D721Med (cell line): ENCODE results near the gene SLC22A3.
"Not testable (repeated sequence)": the region's sequence is repeated elsewhere in the genome, so short reads cannot be mapped to it uniquely, and the experiment has no call there.

Experiments used
- DNase-seq: peaks from one replicate; pipeline ENCODE4 v3.0.0; 2011; ENCODE audit warnings: low spot score; ENCODE audit not compliant: insufficient read length
- FAIRE-seq: peaks from 2 replicates; lab custom pipeline; 2011; peaks lifted over from hg19 to GRCh38; lab: Jason Lieb, UNC
- TF ChIP-seq, protein P1 (sequence below): IDR thresholded peaks from 2 replicates; pipeline ENCODE4 v1.5.1; 2012; ENCODE audit warnings: mild to moderate bottlenecking, control low read depth; ENCODE audit not compliant: insufficient read depth; ENCODE audit errors: missing control alignments

SLC22A3 gene, protein sequence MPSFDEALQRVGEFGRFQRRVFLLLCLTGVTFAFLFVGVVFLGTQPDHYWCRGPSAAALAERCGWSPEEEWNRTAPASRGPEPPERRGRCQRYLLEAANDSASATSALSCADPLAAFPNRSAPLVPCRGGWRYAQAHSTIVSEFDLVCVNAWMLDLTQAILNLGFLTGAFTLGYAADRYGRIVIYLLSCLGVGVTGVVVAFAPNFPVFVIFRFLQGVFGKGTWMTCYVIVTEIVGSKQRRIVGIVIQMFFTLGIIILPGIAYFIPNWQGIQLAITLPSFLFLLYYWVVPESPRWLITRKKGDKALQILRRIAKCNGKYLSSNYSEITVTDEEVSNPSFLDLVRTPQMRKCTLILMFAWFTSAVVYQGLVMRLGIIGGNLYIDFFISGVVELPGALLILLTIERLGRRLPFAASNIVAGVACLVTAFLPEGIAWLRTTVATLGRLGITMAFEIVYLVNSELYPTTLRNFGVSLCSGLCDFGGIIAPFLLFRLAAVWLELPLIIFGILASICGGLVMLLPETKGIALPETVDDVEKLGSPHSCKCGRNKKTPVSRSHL

DNA sequence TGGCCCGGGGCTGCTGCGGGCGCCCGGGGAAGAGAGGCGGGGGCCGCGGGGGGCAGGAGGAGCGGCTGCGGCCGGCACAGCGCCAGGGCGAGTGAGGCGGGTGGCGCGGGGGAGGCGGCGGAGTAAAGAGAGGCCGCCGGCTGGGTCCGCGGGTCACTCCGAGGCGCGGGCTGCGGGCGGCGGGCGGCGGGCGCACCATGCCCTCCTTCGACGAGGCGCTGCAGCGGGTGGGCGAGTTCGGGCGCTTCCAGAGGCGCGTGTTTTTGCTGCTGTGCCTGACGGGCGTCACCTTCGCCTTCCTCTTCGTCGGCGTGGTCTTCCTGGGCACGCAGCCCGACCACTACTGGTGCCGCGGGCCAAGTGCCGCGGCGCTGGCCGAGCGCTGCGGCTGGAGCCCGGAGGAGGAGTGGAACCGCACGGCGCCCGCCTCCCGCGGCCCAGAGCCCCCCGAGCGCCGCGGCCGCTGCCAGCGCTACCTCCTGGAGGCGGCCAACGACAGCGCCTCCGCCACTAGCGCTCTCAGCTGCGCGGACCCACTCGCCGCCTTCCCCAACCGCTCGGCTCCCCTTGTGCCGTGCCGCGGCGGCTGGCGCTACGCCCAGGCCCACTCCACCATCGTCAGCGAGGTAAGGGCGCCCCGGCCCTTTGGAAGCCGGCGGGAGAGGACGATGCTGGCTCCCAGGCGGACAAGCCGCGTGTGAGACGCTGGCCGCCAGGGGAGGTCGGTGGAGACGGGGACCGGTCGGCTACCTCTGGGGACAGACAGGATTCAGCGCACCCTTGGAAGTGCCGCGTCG lies at the start of gene SLC22A3:
Gene SLC22A3 (plus strand): TSS at position 156 of the 797 bp plus-strand sequence. CDS start 42 bp downstream, at position 198.
- no peak for FAIRE-seq
- no peak for DNase-seq
- TF ChIP-seq, protein P1, sequence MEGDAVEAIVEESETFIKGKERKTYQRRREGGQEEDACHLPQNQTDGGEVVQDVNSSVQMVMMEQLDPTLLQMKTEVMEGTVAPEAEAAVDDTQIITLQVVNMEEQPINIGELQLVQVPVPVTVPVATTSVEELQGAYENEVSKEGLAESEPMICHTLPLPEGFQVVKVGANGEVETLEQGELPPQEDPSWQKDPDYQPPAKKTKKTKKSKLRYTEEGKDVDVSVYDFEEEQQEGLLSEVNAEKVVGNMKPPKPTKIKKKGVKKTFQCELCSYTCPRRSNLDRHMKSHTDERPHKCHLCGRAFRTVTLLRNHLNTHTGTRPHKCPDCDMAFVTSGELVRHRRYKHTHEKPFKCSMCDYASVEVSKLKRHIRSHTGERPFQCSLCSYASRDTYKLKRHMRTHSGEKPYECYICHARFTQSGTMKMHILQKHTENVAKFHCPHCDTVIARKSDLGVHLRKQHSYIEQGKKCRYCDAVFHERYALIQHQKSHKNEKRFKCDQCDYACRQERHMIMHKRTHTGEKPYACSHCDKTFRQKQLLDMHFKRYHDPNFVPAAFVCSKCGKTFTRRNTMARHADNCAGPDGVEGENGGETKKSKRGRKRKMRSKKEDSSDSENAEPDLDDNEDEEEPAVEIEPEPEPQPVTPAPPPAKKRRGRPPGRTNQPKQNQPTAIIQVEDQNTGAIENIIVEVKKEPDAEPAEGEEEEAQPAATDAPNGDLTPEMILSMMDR, result no peak

DNA sequence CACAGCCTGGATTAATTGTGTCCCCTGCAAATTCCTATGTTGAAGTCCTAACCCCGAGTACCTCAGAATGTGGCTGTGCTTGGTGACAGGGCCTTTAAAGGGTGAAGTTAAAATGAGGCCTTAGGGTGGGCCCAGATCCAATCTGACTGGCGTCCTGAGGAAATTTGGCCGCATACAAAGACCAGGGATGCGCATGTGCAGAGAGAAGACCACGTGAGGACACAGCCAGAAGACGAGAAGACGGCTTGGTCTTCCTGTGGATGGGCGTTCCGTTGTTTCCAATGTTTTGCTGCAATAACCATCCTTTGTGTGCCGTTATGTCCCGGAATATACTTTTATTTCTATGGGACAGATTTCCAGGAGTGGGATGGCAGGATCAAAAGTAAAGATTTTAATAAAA lies 48.6 kb upstream of the SLC22A3 start:
- TF ChIP-seq, protein P1, result no peak
- FAIRE-seq (no peak), DNase-seq (no peak)

DNA sequence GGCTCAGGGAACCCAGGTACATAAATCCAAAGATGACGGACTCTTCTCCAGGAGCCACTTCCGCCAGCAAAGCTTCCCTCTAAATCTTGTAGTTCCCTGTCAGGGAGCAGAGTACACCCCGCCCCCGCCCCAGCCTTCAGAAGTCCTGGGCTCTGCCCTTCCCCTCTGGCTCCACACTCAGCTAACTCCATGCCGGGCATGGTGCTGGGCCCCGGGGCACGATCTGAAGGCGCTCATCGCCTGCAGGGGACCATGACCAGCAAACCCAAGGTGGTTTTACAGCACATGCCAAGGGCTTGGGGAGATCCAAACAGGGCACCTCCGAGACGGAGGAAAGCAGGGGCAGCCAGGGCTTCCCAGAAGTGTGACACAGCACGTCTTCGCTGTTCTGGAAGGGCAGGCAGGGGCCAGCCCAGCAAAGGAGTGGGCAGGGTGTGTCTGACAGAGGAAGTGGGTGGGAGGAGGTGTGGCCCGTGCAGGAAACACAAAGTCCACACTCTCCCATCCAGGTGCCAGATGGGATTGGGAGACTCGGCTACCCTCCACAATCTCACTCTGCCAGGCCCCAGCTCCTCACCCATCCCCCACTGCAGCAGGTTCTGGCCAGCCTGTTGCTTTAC lies 48.0 kb upstream of the SLC22A3 start:
- TF ChIP-seq, protein P1, result no peak
- DNase-seq, result no peak
- FAIRE-seq, result no peak

DNA sequence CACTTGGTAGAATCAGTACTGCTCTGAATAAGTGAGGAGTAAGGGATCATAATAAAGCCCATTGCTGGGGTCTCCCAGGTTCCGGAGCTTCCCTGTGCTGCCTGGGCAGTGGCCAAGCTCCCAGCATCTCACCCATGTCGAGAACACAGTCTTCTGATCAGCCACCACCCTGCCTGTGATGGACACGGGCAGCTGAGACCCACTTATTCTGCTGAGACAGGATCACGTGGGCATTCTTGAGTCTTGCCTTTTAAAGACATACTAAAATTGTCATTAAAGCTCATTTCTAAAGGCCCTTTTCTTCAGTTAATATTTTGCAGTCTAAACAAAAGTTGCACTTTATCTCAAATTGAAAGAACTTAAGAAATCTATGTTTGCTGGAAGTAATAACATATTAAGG lies 46.8 kb upstream of the SLC22A3 start:
- FAIRE-seq, result no peak
- TF ChIP-seq, protein P1, result no peak
- no peak for DNase-seq

DNA sequence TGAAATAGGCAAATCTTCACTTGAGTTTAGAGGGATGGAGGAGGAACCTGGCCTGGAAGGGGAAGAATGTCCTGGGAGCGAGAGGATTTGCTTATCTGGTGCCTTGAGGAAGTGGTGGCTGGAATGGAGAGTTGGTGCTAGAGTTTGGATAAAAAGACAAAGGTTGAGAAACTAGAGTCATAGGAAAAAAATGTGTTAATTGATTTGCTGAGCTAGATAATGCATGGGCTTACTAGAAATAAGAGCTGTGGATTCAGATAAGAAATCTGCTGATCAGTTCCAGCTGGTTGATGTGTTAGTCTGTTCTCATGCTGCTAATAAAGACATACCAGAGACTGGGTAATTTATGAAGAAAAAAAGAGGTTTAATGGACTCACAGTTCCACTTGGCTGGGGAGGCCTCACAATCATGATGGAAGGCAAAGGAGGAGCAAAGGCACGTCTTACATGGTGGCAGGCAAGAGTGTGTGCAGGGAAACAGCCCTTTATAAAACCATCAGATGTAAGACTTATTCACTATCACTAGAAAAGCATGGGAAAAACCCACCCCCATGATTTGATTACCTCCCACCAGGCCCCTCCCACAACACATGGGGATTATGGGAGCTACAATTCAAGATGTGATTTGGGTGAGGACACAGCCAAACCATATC lies 45.6 kb upstream of the SLC22A3 start:
- not testable (repeated sequence) for DNase-seq, FAIRE-seq

DNA sequence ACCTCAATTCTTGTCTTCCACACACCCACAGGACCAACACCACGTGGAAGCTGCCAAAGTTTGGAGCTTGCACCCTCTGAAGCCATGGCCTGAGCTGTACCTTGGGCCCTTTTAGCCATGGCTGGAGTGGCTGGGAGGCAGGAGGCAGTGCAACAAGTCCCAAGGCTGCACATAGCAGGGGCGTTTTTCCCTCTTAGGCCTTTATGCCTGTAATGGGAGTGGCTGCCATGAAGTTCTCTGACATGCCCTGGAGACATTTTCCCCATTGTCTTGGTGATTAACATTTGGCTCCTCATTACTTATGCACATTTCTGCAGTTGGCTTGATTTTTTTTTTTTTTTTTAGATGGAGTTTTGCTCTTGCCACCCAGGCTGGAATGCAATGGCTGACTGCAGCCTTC lies 44.4 kb upstream of the SLC22A3 start:
- no peak for DNase-seq
- no peak for FAIRE-seq
- TF ChIP-seq, protein P1, result no peak
